Naive B cell (primary cell): ENCODE data around the gene LRRC27. TPM values are rescaled to one million over a fixed set of nuclear protein-coding genes. Genes with fewer than 3 reads are reported as not detected.

Source experiments
- ATAC-seq, 2 donors: fragments of 150-1000 bp; cut with Tn5 transposase; 2 replicates each; pipeline ENCODE4 v1.10.0; 2021; ENCODE audit warnings: low read depth in 2 of 2, mild to moderate bottlenecking in 2 of 2, moderate library complexity in 2 of 2
- DNase-seq: peaks from one replicate; pipeline ENCODE4 v3.0.0; 2022
- H3K27ac Mint-ChIP-seq, 6 donors: one replicate each; pipeline ENCODE4 v1.8.0; 2020 to 2022; ENCODE audit warnings: mild to moderate bottlenecking in 6 of 6, mixed read lengths in 6 of 6, moderate library complexity in 5 of 6, inconsistent platforms in 2 of 6
- H3K27me3 Mint-ChIP-seq, 3 donors: one replicate each; pipeline ENCODE4 v1.8.0; 2021 to 2022; ENCODE audit warnings: mixed read lengths in 3 of 3, mild to moderate bottlenecking in 1 of 3
- H3K36me3 Mint-ChIP-seq, 2 donors: one replicate each; pipeline ENCODE4 v1.8.0; 2020 to 2022; ENCODE audit warnings: mixed read lengths in 2 of 2, inconsistent platforms in 1 of 2, mild to moderate bottlenecking in 1 of 2
- H3K4me1 Mint-ChIP-seq, 3 donors: one replicate each; pipeline ENCODE4 v1.8.0; 2020 to 2022; ENCODE audit warnings: mixed read lengths in 3 of 3, inconsistent platforms in 1 of 3, mild to moderate bottlenecking in 1 of 3, moderate library complexity in 1 of 3
- H3K4me3 Mint-ChIP-seq, 8 donors: one replicate each; pipeline ENCODE4 v1.8.0; 2020 to 2022; ENCODE audit warnings: mild to moderate bottlenecking in 8 of 8, mixed read lengths in 8 of 8, moderate library complexity in 8 of 8, inconsistent platforms in 2 of 8
- H3K9me3 Mint-ChIP-seq, 7 donors: one replicate each; pipeline ENCODE4 v1.8.0; 2020 to 2022; ENCODE audit warnings: mixed read lengths in 7 of 7, mild to moderate bottlenecking in 5 of 7, inconsistent platforms in 2 of 7, moderate library complexity in 1 of 7
- polyA plus RNA-seq, 6 donors: library from polyadenylated mRNA; unstranded; fragments of 300-500 nt; fragmentation: Illumina TruSeq; gene quantifications; one replicate each; pipeline ENCODE4 v1.2.3, GENCODE V29; 2021; ENCODE audit warnings: low read depth in 6 of 6

LRRC27 gene
- polyA plus RNA-seq, 6 donors from 2014 or later, result 7.7 to 11.1 (median 8.7) TPM

DNA sequence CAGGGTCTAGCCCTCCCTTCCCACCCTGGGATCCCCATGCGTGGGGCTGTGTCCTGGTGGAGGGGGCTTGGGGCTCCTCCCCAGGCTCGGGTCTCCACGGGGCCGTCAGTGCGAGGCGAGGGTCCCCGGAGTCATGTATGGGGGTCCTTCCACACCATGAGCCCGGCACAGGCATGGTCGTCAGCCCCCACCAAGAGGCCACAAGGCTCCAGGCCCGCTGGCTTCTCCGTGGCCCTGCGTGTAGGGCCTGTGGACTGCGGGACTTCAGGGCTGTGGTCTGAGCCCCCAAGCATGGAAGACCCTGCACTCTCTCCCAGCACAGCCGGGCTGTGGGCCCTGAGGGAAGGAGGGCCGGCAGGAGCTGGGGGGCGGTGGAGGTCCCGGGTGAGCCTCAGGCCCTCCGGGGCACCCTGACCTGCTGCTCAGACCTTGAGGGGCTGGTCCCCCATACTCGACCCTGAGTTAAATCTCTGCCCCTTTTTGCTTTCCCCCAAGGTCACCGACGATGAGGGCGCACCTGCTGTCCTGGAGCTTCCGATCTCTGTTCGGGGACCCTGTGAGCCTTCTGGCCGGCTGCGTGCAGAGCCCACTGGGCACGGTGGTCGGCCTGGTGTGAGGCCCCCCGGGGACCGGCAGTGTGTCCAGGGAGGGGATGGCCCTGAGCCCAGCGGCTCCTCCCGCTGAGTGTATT lies 84.7 kb downstream of the LRRC27 start:
- peaks cover 0 to 10% of the 10 kb centered on the region in 2 donors for H3K36me3 Mint-ChIP-seq
- no peak overlapping the region for H3K4me3 Mint-ChIP-seq
- no peaks in the 10 kb centered on the region for H3K9me3 Mint-ChIP-seq
- H3K4me1 Mint-ChIP-seq, result peaks cover 39 to 56% (median 50%) of the 10 kb centered on the region in 3 donors
- no peak for ATAC-seq
- no peaks in the 10 kb centered on the region for H3K27me3 Mint-ChIP-seq
- no peak for DNase-seq
- peak overlapping the region in 3 of 6 donors; percentile 94 to 99 (median 97) for H3K27ac Mint-ChIP-seq

DNA sequence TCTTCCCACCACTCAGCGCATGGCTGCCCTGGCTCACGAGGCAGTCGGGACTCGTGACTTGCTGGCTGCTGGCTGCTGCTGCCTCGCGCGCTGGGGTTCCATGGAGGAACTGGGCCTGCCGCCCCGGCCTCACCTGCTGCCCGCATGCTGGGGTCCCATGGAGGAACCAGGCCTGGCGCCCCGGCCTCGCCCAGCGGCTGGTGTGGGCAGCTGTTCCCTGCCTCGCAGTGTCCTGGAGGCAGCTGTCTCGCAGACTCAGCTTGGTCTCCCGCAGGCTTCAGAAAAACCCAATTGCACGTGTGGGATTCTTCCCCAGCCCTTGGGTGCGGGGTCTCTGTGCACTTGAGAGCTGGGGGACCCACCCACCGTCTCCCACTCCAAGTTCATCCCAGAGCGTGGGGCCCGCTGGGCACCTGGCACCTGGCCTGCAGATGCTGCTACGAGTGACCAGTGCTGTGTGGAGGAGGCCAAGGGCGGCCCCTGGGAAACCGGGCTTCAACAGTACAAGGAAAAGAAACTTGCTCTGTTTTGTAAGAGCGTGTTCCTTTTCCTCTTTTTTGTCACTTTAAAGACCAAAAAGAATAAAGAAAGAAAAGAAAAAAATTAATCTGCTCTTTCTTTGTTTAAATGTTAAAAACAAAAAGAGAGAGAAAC lies 85.4 kb downstream of the LRRC27 start:
- peaks cover 41 to 57% (median 55%) of the 10 kb centered on the region in 3 donors for H3K4me1 Mint-ChIP-seq
- H3K9me3 Mint-ChIP-seq, result no peaks in the 10 kb centered on the region
- peak overlapping the region; percentile 94 to 100 (median 98) for H3K27ac Mint-ChIP-seq

DNA sequence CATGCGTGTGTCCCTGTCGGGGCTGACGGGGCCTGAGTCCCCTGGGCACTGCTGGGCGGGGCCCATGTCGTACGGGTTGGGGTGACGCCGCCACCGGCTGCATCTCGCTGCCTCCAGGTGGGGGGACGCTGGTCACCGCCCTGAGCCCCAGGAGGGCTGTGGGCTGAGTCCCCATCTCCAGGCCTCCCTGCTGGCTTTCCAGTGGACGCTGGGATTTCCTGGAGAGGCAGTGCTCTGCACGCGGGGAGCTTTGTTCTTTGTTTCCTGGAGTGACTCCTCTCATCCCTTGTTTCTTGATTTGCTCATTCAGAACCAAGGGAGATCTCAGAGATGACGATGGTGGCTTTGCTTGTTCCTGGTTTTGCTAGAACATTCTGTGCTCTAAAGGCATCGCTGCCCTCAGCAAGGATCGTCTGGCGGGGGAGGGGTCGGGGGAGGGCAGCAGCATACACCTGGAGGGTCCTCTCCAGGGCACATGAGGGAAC lies 86.0 kb downstream of the LRRC27 start:
- Mint-ChIP-seq H3K4me1 (peaks cover 47 to 58% (median 55%) of the 10 kb centered on the region in 3 donors), H3K4me3 (peak overlapping the region; percentile 46 to 87 (median 64)), H3K9me3 (no peaks in the 10 kb centered on the region), H3K27ac (peak overlapping the region; percentile 94 to 100 (median 98)), H3K27me3 (no peaks in the 10 kb centered on the region), H3K36me3 (peaks cover 0 to 10% of the 10 kb centered on the region in 2 donors)
- ATAC-seq, result peak; percentile 70 to 71
- DNase-seq, result peak; percentile 93

More for the DNA sequence above, 85.4 kb downstream of the LRRC27 start:
- H3K4me3 Mint-ChIP-seq, result peak overlapping the region; percentile 46 to 87 (median 63)
- H3K36me3 Mint-ChIP-seq, result peaks cover 0 to 10% of the 10 kb centered on the region in 2 donors
- DNase-seq, result no peak
- no peak for ATAC-seq
- H3K27me3 Mint-ChIP-seq, result no peaks in the 10 kb centered on the region

DNA sequence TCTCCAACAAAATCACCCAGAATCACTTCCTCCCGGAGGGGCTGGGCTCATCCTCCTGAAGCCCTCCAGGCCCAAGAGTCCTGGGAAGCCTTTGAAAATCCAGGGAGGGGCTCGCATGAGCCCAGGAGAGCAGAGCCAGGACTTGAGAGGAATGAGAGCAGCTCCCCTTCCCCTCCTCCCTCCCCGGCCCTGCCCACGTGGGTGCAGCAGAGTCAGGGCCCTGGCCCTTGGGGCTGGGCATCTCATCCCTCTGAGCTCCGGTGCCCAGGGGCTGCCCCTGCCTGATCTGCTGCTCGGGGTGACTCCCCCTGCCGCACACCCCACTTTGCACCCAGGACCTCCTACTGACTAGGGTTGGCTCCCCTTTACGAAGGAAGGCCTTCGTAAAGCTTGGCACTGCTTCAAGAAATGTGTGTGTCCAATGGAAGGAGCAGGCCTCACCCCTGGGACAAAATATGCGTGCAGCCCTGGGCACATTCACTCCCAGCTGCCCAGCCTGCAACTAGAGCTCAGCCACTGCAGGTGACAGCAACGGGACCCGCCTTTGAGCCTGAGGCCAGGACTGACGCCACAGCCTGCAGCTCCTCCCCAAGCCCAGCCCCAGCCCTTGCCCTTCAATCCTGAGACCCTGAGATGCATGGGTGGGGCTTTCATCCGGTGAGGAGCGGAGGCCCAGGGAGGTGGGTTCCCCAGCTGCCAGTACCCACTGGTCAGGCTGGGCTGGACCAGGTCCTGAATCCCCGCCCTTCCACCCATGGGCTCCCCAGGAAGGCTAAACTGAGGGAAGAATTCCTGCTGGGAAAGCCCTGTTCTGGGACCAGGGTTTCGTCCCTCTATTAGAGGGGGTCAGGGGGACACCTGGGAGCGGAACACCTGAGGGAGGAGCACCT lies 86.8 kb downstream of the LRRC27 start:
- DNase-seq (peak; percentile 66), ATAC-seq (peak; percentile 5 to 6)
- Mint-ChIP-seq H3K27ac (peak overlapping the region; percentile 94 to 100 (median 98)), H3K4me3 (peak overlapping the region in 7 of 8 donors; percentile 53 to 87 (median 64)), H3K36me3 (peaks cover 0 to 10% of the 10 kb centered on the region in 2 donors), H3K9me3 (no peaks in the 10 kb centered on the region), H3K4me1 (peaks cover 50 to 62% (median 60%) of the 10 kb centered on the region in 3 donors), H3K27me3 (no peaks in the 10 kb centered on the region)

DNA sequence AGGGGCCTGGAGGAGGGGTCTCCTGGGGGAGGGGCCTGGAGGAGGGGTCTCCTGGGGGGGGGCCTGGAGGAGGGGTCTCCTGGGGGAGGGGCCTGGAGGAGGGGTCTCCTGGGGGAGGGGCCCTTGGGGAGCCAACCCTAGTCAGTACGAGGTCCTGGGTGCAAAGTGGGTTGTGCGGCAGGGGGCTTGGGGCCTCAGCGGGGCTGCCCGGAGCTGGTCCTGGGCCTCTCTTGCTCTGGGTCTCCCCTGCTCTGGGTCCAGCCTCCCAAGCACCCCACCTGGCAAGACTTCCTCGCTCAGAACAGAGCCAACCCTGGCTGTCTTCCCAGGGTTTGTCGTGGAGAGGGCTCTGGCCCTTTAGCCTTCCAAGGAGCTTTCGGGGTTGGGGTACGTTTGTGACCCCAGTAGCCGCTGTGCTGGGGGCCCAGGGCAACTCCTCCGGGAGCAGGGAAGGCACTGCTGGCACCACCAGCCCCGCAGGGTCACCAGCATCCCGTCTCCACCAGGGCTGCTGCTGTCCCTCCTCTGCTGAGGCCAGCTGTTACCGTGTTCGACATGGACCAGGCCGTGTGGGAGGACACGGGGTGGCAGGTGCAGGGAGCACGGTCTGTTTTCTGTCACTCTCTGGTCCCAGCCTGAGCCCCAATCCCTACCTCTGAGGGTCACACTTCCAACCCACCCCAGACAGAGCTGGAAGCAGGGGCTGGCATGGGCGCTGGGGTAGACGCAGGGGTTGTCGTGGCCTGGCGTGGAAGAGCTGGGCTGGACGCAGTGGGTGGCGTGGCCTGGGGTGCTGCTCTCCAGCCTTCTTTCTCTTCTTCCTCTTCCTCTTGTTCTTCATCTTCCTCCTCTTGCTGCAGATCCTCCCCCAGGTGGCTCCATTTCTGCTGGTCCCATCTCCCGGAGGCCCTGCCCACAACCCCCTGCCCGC lies 87.8 kb downstream of the LRRC27 start:
- H3K36me3 Mint-ChIP-seq, result peaks cover 0 to 10% of the 10 kb centered on the region in 2 donors
- ATAC-seq, result no peak
- H3K9me3 Mint-ChIP-seq, result no peaks in the 10 kb centered on the region
- H3K27me3 Mint-ChIP-seq, result no peaks in the 10 kb centered on the region
- peak overlapping the region; percentile 93 to 99 (median 98) for H3K27ac Mint-ChIP-seq
- H3K4me1 Mint-ChIP-seq, result peaks cover 48 to 62% (median 59%) of the 10 kb centered on the region in 3 donors
- DNase-seq, result no peak
- peak overlapping the region; percentile 55 to 88 (median 69) for H3K4me3 Mint-ChIP-seq

DNA sequence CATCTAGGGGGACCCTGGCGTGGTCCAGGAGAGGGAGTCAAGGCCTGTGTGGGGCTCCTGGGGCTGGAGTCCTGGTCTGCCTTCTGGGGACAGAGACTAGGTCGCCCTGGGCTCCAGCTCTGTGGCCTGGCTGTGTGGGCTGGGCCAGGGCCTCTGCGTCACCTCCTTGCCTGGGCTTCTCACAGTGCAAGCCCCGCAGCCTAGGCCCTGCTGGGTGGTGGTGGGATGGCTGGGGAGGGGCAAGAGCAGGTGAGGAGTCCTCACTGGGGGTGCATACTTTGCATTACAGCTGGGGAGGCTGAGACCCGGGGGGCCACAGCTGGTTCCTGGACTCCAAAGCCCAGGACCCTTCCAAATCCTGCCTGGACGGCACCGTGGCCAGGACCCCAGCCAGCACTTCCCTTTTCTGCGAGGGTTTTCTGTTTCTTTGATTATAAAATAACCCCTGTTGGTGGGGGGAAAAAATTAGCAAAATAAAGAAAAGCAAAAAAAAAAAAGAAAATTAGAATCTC lies 88.5 kb downstream of the LRRC27 start:
- Mint-ChIP-seq H3K4me1 (peaks cover 42 to 55% (median 52%) of the 10 kb centered on the region in 3 donors), H3K36me3 (peaks cover 0 to 3% of the 10 kb centered on the region in 2 donors), H3K4me3 (peak overlapping the region; percentile 55 to 88 (median 69)), H3K27ac (peak overlapping the region; percentile 93 to 99 (median 98)), H3K9me3 (no peaks in the 10 kb centered on the region), H3K27me3 (no peaks in the 10 kb centered on the region)
- peak; percentile 67 for DNase-seq
- ATAC-seq, result peak; percentile 3 to 7

DNA sequence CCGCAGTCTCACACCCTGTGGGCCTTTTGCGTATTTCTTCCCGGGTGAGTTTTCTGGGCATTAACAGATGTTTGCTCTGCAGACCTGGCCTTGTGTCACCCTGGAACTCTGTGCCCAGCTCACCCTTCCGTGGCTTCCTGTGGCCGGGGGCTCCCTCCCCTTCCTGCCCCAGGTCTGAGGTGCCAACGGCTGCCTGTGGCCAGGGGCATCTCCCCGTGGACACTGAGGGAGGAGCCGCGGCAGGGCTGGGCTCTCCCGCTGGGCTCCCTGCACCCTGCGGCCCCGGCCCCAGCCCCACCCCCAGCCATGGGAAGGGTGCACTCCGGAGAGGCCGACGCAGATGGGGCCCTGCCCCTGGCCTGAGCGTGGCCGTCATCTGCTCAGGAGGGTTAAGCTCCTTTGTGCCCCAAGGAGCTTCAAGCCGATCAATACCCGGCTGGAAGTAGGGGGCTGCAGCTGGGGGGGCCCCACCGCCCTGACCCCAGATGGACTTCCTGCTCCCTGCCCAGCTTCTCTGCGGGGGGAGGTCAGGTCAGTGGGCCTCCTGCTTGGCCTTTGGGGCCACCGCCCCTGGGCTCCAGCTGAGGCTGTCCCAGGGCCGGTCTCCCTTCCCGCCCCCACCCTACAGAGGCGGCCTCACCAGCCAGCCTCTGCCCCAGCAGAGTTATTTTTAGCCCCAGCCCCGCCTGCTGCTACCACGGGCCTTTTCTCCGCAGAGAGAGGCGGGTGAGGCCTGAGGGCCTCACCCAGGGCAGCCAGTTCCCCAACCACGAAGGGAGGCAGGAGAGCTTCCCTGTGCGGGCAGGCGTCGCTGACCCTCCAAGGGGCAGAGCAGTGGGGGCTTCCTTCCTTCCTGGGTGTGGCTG lies 89.2 kb downstream of the LRRC27 start:
- H3K4me3 Mint-ChIP-seq, result peak overlapping the region; percentile 66 to 88 (median 78)
- no peaks in the 10 kb centered on the region for H3K9me3 Mint-ChIP-seq
- peak; percentile 26 to 35 for ATAC-seq
- H3K27me3 Mint-ChIP-seq, result no peaks in the 10 kb centered on the region
- no peaks in the 10 kb centered on the region for H3K36me3 Mint-ChIP-seq
- peak overlapping the region; percentile 21 to 99 (median 97) for H3K27ac Mint-ChIP-seq
- peak; percentile 67 for DNase-seq
- H3K4me1 Mint-ChIP-seq, result peaks cover 41 to 52% (median 50%) of the 10 kb centered on the region in 3 donors

DNA sequence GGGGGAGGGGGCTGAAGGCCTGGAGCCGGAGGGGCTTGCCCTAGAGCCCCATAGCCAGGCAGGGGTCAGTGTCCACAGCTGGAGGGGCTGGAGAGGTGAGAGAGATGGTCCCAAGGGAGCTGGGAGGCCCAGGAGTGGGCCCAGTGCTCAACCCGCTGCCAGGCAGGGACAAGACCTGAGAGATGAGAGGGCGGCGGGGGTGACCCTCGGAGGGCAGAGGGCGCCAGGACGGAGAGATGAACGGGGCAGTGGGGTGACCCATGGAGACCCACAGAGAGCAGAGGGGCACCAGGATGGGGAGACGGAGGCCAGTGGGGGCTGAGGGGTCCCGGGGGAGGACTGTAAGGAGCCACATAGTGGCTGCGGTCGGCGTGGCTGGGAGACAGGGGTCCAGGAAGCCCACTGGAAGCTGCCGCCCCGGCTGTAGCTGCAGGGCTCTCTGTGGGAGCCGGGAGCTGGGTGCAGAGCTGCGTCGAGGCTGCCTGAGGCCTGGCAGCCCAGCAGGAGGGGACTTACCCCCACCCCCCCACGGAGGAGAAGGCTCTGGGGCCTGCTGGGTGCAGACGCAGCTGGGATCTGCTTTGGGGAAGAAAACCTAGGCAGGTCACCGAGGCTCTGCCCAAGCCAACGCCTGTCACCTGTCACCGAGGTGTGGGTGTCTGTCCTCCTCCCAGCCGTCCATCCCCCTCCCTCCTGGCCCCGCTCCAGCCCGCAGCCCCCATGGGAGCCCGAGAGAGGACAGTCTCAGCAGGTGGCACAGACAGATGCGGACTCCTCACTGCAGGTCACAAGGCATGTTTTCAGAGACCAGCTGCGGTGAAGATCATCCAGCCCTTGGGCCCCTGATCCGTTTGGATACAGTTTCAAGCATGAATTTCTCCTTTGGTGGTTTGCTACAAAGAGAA lies 90.1 kb downstream of the LRRC27 start:
- peaks cover 41 to 52% (median 50%) of the 10 kb centered on the region in 3 donors for H3K4me1 Mint-ChIP-seq
- H3K27ac Mint-ChIP-seq, result peak overlapping the region; percentile 21 to 99 (median 97)
- peak overlapping the region; percentile 28 to 88 (median 78) for H3K4me3 Mint-ChIP-seq
- H3K36me3 Mint-ChIP-seq, result no peaks in the 10 kb centered on the region
- H3K9me3 Mint-ChIP-seq, result no peaks in the 10 kb centered on the region
- DNase-seq (peak; percentile 86), ATAC-seq (peak; percentile 11 to 20)
- H3K27me3 Mint-ChIP-seq, result no peaks in the 10 kb centered on the region

DNA sequence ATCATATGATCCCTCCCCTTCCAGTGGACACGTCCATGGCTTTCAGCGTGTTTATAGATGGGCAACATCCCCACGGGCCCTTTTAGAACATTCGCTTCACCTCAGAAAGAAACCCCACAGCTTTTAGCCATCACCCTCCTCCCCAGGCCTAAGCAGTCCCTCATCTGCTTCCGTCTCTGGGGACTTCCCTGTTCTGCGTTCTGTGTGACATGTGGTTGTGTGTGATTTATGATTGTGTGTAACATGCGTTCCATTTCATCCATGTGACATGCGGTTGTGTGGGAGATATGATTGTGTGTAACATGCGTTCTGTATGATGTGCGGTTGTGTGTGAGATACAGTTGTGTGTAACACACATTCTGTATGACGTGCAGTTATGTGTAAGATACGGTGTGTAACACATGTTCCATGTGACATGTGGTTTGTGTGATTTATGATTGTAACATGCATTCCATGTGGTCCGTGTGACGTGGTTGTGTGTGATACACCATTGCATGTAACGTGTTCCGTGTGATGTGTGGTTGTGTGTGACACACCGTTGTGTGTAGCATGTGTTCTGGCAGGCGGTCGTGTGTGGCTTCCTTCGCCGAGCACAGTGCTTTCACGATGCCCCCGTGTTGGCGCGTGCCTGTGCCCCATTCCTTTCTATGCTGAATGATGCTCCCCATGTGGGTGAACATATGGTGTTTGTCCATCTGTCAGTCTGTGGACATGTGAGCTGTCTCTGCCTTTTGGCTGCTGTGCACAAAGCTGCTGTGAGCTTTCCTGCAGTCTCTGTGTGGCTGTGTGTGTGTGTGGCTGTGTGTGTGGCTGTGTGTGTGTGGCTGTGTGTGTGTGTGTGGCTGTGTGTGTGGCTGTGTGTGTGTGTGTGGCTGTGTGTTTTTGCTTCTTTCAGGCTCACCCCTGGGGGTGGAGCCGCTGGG lies 91.2 kb downstream of the LRRC27 start:
- ATAC-seq, result peak; percentile 48 to 59
- DNase-seq, result peak; percentile 74
- Mint-ChIP-seq H3K4me1 (peaks cover 39 to 47% (median 45%) of the 10 kb centered on the region in 3 donors), H3K27me3 (no peaks in the 10 kb centered on the region), H3K27ac (peak overlapping the region; percentile 21 to 99 (median 97)), H3K4me3 (peak overlapping the region; percentile 28 to 88 (median 78)), H3K9me3 (no peaks in the 10 kb centered on the region), H3K36me3 (no peaks in the 10 kb centered on the region)
